HG03571 (cell line): ENCODE results near the gene CDYL.
"Not testable (repeated sequence)": the region's sequence is repeated elsewhere in the genome, so short reads cannot be mapped to it uniquely, and the experiment has no call there.

Experiments
- ATAC-seq: cut with Tn5 transposase; IDR thresholded peaks from one replicate; pipeline ENCODE4 v1.9.1; 2021; ENCODE audit not compliant: unreplicated experiment

Gene CDYL

DNA sequence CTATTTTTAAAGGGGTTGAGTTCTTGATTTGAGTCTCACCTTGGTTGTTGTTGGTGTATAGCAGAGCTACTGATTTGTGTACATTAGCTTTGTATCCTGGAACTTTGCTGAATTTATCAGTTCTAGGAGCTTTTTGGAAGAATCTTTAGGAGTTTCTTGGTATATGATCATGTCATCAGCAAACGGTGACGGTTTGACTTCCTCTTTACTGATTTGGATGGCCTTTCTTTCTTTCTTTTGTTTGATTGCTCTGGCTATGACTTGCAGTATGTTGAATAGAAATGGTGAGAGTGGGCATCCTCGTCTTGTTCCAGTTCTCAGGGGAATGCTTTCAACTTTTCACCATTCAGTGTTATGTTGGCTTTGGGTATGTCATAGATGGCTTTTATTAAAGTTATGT lies 64.0 kb downstream of the CDYL start:
- no peak for ATAC-seq

DNA sequence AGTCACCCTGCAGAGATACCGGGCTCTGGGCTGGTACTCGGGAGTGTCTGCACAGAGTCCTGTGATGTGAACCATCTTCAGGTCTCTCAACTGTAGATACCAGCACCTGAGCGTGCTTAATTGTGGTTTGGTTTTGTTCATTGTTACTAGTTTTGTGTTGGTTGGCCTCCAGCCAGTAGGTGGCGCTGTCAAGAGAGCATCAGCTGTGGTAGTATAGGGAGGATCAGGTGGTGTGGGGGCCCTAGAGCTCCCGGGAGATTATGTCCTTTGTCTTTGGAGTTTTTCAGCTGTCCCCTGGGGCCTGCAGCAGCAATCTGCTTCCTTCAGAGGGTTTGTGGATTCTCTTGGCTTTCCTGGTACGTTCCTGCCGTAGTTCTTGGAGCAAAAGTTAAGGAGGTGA lies 67.9 kb downstream of the CDYL start:
- no peak for ATAC-seq

GRCh38 chr6:4846387-4846786 lies 70.2 kb downstream of the CDYL start:
- ATAC-seq: no peak

- ATAC-seq: no peak
These were observed 72.3 kb downstream of the CDYL start for GRCh38 chr6:4848382-4849068.

GRCh38 chr6:4849226-4850022 lies 73.2 kb downstream of the CDYL start:
- no peak for ATAC-seq

GRCh38 chr6:4851035-4851434 lies 74.8 kb downstream of the CDYL start:
- no peak for ATAC-seq

DNA sequence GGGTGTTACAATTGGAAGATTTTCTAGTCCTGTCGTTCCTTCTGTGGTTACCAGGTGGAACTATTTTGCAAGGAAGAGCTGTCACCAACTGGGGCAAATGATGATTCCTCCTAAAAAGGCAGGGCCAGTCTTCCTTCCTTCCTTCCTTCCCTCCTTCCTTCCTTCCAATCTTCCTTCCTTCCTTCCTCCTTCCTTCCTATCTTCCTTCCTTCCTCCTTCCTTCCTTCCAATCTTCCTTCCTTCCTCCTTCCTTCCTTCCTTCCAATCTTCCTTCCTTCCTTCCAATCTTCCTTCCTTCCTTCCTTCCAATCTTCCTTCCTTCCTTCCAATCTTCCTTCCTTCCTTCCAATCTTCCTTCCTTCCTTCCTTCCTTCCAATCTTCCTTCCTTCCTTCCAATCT lies 76.0 kb downstream of the CDYL start:
- not testable (repeated sequence) for ATAC-seq

DNA sequence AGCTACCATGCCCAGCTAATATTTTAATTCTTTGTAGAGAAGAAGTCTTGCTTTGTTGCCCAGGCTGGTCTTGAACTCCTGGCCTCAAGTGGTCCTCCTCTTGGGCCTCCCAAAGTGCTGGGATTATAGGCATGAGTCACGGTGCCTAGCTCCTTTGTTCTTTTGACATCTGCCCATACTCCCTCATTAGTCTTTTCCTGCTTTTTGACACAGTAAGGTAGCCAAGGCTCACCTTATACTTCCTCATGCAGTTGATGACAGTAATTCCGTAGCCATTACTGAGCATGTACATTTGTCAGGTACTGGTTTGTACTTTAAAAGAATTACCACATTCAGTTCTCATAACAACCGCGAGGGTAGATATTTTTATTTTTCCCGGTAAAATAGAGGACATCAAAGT lies 76.7 kb downstream of the CDYL start:
- ATAC-seq: no peak

GRCh38 chr6:4853349-4853748 lies 77.1 kb downstream of the CDYL start:
- ATAC-seq: no peak

DNA sequence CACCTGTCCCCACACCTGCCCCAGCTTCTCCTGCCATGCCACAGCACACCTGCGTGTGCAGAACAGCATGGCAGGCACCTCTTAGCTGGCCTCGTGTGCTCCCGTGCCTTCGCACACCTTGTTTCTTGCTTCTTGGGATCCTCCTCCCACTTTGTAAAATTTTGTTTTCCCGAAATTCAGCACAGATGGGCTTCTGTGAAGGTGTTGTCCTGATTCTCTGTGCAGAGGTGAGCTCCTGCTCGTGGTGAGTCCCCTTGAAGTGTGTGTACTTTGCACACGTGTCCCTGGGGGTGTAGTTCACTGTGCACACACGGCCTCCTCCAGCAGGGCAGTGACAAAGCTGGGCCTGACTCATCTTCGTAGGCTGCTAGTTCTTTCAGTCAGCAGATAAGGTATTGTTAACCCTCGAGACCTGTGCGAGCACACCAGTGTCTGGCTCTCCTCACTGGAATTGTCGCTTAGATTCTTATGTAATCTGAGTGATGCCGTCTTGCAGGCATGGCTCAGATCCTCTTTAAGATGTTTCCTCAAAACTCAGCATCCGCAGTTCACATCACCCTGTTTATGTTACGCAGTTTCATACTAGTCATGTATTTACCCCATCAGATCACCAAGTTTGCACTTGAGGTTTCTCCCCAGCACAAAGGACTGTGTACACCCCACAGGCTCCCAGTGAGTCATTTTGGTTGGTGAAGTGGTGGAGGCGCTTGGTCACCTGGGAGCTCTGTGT lies 77.7 kb downstream of the CDYL start:
- ATAC-seq: no peak

DNA sequence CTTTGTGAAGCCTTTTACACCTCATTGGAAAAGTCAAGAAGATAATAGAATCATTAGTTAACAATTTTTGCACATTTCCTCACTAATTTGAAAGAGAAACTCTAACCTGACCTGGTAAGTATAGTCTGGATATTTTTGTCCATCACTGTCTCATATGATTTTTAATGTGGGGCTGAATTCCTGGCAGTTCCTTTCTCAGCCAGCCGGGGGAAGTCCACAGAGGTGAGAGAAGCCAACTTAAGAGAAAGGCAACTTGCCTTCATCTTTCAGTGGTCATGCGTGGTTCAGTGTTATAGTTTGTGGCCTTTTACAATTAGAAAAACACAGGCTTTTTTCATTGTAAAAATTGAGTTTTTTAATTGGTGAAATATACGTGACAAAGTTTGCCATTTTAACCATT lies 80.6 kb downstream of the CDYL start:
- ATAC-seq: no peak

- no peak for ATAC-seq
These were observed 82.2 kb downstream of the CDYL start for GRCh38 chr6:4858194-4859015.

- ATAC-seq: no peak
These were observed 84.2 kb downstream of the CDYL start for GRCh38 chr6:4860387-4860786.

- no peak for ATAC-seq
These were observed 85.4 kb downstream of the CDYL start for GRCh38 chr6:4861564-4861963.

DNA sequence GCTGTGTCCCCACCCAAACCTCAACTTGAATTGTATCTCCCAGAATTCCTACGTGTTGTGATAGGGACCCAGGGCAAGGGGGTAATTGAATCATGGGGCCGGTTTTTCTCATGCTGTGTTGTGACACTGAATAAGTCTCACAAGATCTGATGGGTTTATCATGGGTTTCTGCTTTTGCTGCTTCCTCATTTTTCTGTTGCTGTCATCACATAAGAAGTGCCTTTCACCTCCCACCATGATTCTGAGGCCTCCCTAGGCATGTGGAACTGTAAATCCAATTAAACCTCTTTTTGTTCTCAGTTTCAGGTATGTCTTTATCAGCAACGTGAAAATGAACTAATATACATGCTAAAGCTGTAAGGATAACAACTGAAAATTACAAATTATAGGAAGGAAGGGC lies 88.3 kb downstream of the CDYL start:
- ATAC-seq: no peak

DNA sequence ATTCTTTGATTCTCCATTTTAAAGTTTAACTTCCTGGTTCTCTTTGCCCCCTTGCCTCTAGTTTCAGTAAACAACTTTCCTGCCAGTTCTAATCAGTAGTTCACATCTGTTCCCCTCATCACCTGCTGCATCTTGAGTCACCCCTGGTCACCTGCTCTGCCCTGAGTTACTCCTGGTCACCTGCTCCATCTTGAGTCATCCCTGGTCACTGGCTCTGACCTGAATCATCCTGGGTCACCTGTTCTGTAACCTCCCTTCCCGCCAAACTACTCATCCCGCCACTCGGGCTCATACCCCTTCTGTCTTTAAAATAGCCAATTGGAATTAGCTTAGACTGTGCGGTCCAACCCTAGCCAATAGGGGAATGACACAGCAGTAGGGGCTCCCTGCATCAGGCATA lies 88.8 kb downstream of the CDYL start:
- ATAC-seq: not testable (repeated sequence)

- ATAC-seq: no peak
These were observed 94.8 kb downstream of the CDYL start for GRCh38 chr6:4870821-4871494.

DNA sequence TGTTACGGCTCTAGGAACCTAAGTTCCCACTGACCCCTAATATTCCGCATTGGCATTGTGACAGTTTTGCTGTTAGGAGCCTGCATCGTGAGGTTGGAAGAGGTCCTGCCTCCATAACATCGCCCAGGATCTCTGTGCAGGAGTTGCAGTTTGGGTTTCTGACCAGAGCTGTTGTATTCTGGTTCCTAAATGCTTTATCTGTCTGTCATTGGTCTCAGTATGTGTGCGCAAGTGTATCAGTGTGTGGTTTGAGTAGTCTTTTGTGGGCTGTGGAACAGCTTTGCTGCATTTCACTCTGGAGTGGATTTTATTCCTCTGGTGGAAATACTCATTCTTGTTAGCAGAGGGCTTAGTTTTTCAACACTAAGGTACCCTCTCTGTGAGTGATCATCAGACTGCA lies 95.6 kb downstream of the CDYL start:
- no peak for ATAC-seq

- no peak for ATAC-seq
These were observed 96.6 kb downstream of the CDYL start for GRCh38 chr6:4872841-4873240.

DNA sequence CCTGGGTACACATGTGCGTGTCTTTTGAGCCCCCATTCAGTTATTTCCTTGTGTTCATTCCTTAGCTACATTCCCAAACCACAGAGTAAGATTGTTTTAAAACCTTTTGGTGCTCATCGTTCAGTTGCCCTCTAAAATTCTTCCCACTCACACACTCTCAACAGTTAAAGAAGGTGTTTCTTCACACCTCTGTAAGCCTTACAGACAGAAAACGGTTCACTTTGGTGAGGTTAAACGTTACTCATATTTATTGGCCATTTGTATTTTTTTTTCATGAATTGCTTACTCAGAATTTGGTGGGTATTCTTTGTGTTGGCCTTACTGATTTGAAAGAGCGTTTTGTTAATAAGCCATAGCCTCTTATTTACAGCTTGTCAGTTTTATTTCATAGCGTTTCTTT lies 97.7 kb downstream of the CDYL start:
- no peak for ATAC-seq
